SK-N-SH treated with all-trans-retinoic acid at 6 μM for 48 hours (cell line): Measurements from ENCODE around the gene PIH1D1.

Experiments
- ARNTL ChIP-seq: fragments of 450-650 bp; formaldehyde crosslinking; IDR thresholded peaks from 2 replicates; pipeline ENCODE4 v1.5.0; 2020; ENCODE audit warnings: low read depth, mild to moderate bottlenecking, moderate library complexity, borderline replicate concordance
- BACH2 ChIP-seq: fragments of 250-450 bp; sonication (Bioruptor Pico); IDR thresholded peaks from 2 replicates; pipeline ENCODE4 v1.9.0; 2021; ENCODE audit warnings: mild to moderate bottlenecking, borderline replicate concordance
- CREB5 ChIP-seq: fragments of 250-450 bp; sonication (Bioruptor Pico); IDR thresholded peaks from 2 replicates; pipeline ENCODE4 v1.5.1; 2020; ENCODE audit warnings: low read depth, mild to moderate bottlenecking, moderate library complexity
- ESRRG ChIP-seq: fragments of 250-450 bp; sonication (Bioruptor Pico); IDR thresholded peaks from 2 replicates; pipeline ENCODE4 v1.6.1; 2021; ENCODE audit warnings: mild to moderate bottlenecking
- OSR1 ChIP-seq: fragments of 250-450 bp; sonication (Bioruptor Pico); IDR thresholded peaks from 2 replicates; pipeline ENCODE4 v1.8.0; 2022; ENCODE audit warnings: moderate library complexity, mild to moderate bottlenecking, inconsistent platforms
- PPARA ChIP-seq: fragments of 250-450 bp; sonication (Bioruptor Pico); IDR thresholded peaks from 2 replicates; pipeline ENCODE4 v1.5.0; 2020; ENCODE audit warnings: mild to moderate bottlenecking, borderline replicate concordance
- RARB ChIP-seq: fragments of 250-450 bp; sonication (Bioruptor Pico); IDR thresholded peaks from 2 replicates; pipeline ENCODE4 v1.8.0; 2021; ENCODE audit warnings: mild to moderate bottlenecking, moderate library complexity
- TSHZ2 ChIP-seq: fragments of 250-450 bp; sonication (Bioruptor Pico); IDR thresholded peaks from 2 replicates; pipeline ENCODE4 v1.5.0; 2020; ENCODE audit warnings: mild to moderate bottlenecking, moderate library complexity
- ZNF565 ChIP-seq: fragments of 450-650 bp; formaldehyde crosslinking; conservative IDR thresholded peaks from 2 replicates; pipeline ENCODE4 v1.5.0; 2020; ENCODE audit warnings: low read depth, mild to moderate bottlenecking, moderate library complexity

GRCh38 chr19:49407079-49407478 lies 44.5 kb downstream of the PIH1D1 start:
- TF ChIP-seq ARNTL (CRISPR knock-in tag) (no peak), RARB (CRISPR knock-in tag) (no peak), ESRRG (CRISPR knock-in tag) (no peak), ZNF565 (CRISPR knock-in tag) (no peak), BACH2 (CRISPR knock-in tag) (no peak), OSR1 (CRISPR knock-in tag) (no peak), PPARA (no peak), TSHZ2 (no peak), CREB5 (no peak)
